Fibroblast of lung (primary cell): ENCODE data around the gene UBE2V1. TPM values are rescaled to one million over a fixed set of nuclear protein-coding genes. Genes with fewer than 3 reads are reported as not detected.

Experiments
- DNase-seq, 2 donors: peaks; one replicate each; pipeline versions ENCODE4 v3.0.0 to v3.0.0-alpha.2; 2010; ENCODE audit warnings: low read depth in 2 of 2
- H2AFZ ChIP-seq: 2 replicates; pipeline ENCODE4 v1.5.1; 2012; ENCODE audit warnings: low read length, control low read depth, inconsistent platforms
- H3K27ac ChIP-seq: 2 replicates; pipeline ENCODE4 v1.5.1; 2011; ENCODE audit warnings: low read length, control low read depth; ENCODE audit not compliant: insufficient read depth
- H3K27me3 ChIP-seq: 2 replicates; pipeline ENCODE4 v1.5.1; 2011; ENCODE audit warnings: mild to moderate bottlenecking, low read length; ENCODE audit not compliant: control insufficient read depth, insufficient read depth
- H3K36me3 ChIP-seq: 2 replicates; pipeline ENCODE4 v1.5.1; 2011; ENCODE audit warnings: low read length; ENCODE audit not compliant: control insufficient read depth, insufficient read depth
- H3K4me1 ChIP-seq: 2 replicates; pipeline ENCODE4 v1.5.1; 2011; ENCODE audit warnings: low read length; ENCODE audit not compliant: control insufficient read depth, insufficient read depth; ENCODE audit errors: extremely low read depth
- H3K4me2 ChIP-seq: 2 replicates; pipeline ENCODE4 v1.5.1; 2011; ENCODE audit warnings: low read length, control low read depth; ENCODE audit not compliant: insufficient read depth; ENCODE audit errors: extremely low read depth
- H3K4me3 ChIP-seq, 4 experiments: fragments of 200-600 bp in 1 of 4; sonication (generic) in 1 of 4; replicated peaks in 1 of 4; 2 replicates each; pipeline ENCODE4 v1.5.1; 2011 to 2016; ENCODE audit warnings: low read length in 4 of 4, low read depth in 3 of 4, mild to moderate bottlenecking in 3 of 4, control low read depth in 2 of 4, inconsistent platforms in 1 of 4, mixed read lengths in 1 of 4; ENCODE audit not compliant: insufficient read depth in 1 of 4; ENCODE audit errors: control extremely low read depth in 1 of 4
- H3K79me2 ChIP-seq: 2 replicates; pipeline ENCODE4 v1.5.1; 2012; ENCODE audit warnings: mild to moderate bottlenecking, low read length, inconsistent platforms; ENCODE audit not compliant: control insufficient read depth, insufficient read depth
- H3K9ac ChIP-seq: 2 replicates; pipeline ENCODE4 v1.5.1; 2011; ENCODE audit warnings: mild to moderate bottlenecking, low read length, control low read depth; ENCODE audit not compliant: insufficient read depth
- H3K9me3 ChIP-seq: 2 replicates; pipeline ENCODE4 v1.5.1; 2012; ENCODE audit warnings: low read depth, low read length; ENCODE audit not compliant: control insufficient read depth, insufficient read depth
- H4K20me1 ChIP-seq: 2 replicates; pipeline ENCODE4 v1.5.1; 2011; ENCODE audit warnings: low read length; ENCODE audit not compliant: control insufficient read depth, insufficient read depth; ENCODE audit errors: extremely low read depth
- CTCF ChIP-seq, 2 donors: IDR thresholded peaks in 1 of 2; conservative IDR thresholded peaks in 1 of 2; 1 replicate in 1 of 2; 2 replicates in 1 of 2; pipeline ENCODE4 v1.5.1; 2011 to 2012; ENCODE audit warnings: low read length in 2 of 2, control low read depth in 1 of 2, inconsistent platforms in 1 of 2, low read depth in 1 of 2, mild to moderate bottlenecking in 1 of 2
- EZH2 ChIP-seq: IDR thresholded peaks from 2 replicates; pipeline ENCODE4 v1.5.1; 2012; ENCODE audit warnings: low read length, control low read depth, mild to moderate bottlenecking; ENCODE audit errors: missing control alignments
- polyA plus RNA-seq, 2 donors: library from polyadenylated mRNA; depleted of rRNA in 1 of 2; stranded (reverse) in 1 of 2; unstranded in 1 of 2; fragments of >200 nt; gene quantifications; 2 replicates each; pipeline ENCODE4 v1.2.1, GENCODE V29; 2011 to 2012; ENCODE audit warnings: missing spikeins in 1 of 2
- total RNA-seq: library from RNA; depleted of rRNA; stranded (reverse); fragments of >200 nt; gene quantifications from 2 replicates; pipeline ENCODE4 v1.2.1, GENCODE V29; 2014

Gene UBE2V1
- total and polyA plus RNA-seq, 2 donors (not counting 1 experiment from before 2014, with no cell fraction given) = 31.7 to 193 TPM

GRCh38 chr20:50097843-50098242 is 15.1 kb downstream of the UBE2V1 start:
- H3K4me2 ChIP-seq = no peak overlapping the region
- peaks cover 88% of the 10 kb centered on the region for H3K79me2 ChIP-seq
- peaks cover 7% of the 10 kb centered on the region for H3K4me1 ChIP-seq
- DNase-seq = no peak
- no peak overlapping the region for H3K4me3 ChIP-seq
- H3K9me3 ChIP-seq = no peaks in the 10 kb centered on the region
- H3K36me3 ChIP-seq = peaks cover 6% of the 10 kb centered on the region
- H3K27ac ChIP-seq = no peak overlapping the region
- H3K27me3 ChIP-seq = no peaks in the 10 kb centered on the region
- no peak overlapping the region for H3K9ac ChIP-seq
- TF ChIP-seq CTCF (conservative IDR thresholded peaks at IDR 0.05 in 1 of 2, IDR thresholded peaks at IDR 0.05 in 1 of 2; ENCODE audit: low read depth in 1 of 2, low read length in 2 of 2) (no peak), EZH2 (no peak)
- no peaks in the 10 kb centered on the region for H4K20me1 ChIP-seq
- H2AFZ ChIP-seq = no peak overlapping the region

- no peak overlapping the region for H3K4me2 ChIP-seq
- no peaks in the 10 kb centered on the region for H3K27me3 ChIP-seq
- H3K4me3 ChIP-seq = no peak overlapping the region
- H2AFZ ChIP-seq = no peak overlapping the region
- no peaks in the 10 kb centered on the region for H3K9me3 ChIP-seq
- peaks cover 5% of the 10 kb centered on the region for H3K36me3 ChIP-seq
- H3K4me1 ChIP-seq = no peaks in the 10 kb centered on the region
- no peak overlapping the region for H3K9ac ChIP-seq
- no peak for DNase-seq
- no peaks in the 10 kb centered on the region for H4K20me1 ChIP-seq
- H3K27ac ChIP-seq = no peak overlapping the region
- peaks cover 84% of the 10 kb centered on the region for H3K79me2 ChIP-seq
- TF ChIP-seq EZH2 (no peak), CTCF (conservative IDR thresholded peaks at IDR 0.05 in 1 of 2, IDR thresholded peaks at IDR 0.05 in 1 of 2; ENCODE audit: low read depth in 1 of 2, low read length in 2 of 2) (no peak)
Measured at GRCh38 chr20:50096237-50096636, 16.7 kb downstream of the UBE2V1 start.

- H3K4me2 ChIP-seq = no peak overlapping the region
- no peaks in the 10 kb centered on the region for H3K27me3 ChIP-seq
- DNase-seq = no peak
- H4K20me1 ChIP-seq = no peaks in the 10 kb centered on the region
- no peak for TF ChIP-seq EZH2
- no peak for TF ChIP-seq CTCF (conservative IDR thresholded peaks at IDR 0.05 in 1 of 2, IDR thresholded peaks at IDR 0.05 in 1 of 2; ENCODE audit: low read depth in 1 of 2, low read length in 2 of 2)
- H3K4me1 ChIP-seq = no peaks in the 10 kb centered on the region
- peaks cover 79% of the 10 kb centered on the region for H3K79me2 ChIP-seq
- H2AFZ ChIP-seq = no peak overlapping the region
- H3K27ac ChIP-seq = no peak overlapping the region
- H3K36me3 ChIP-seq = peaks cover 5% of the 10 kb centered on the region
- no peak overlapping the region for H3K4me3 ChIP-seq
- H3K9me3 ChIP-seq = no peaks in the 10 kb centered on the region
- no peak overlapping the region for H3K9ac ChIP-seq
Measured at GRCh38 chr20:50095476-50096078, 17.4 kb downstream of the UBE2V1 start.
